H1 (cell line): ENCODE results near the gene TMPRSS13. TPM values are rescaled to one million over a fixed set of nuclear protein-coding genes. Genes with fewer than 3 reads are reported as not detected.

Experiments used
- ASH2L ChIP-seq: fragments of 200-600, 300-600 bp; sonication (generic); IDR thresholded peaks from one replicate; pipeline ENCODE4 v1.7.1; 2017; ENCODE audit warnings: low read length
- CBX5 ChIP-seq: fragments of 300-800, 300-1000 bp; sonication (generic); IDR thresholded peaks from 2 replicates; pipeline ENCODE4 v1.7.1; 2016; ENCODE audit warnings: antibody characterized with exemption, low read length, low read depth
- CEBPB ChIP-seq: IDR thresholded peaks from 2 replicates; pipeline ENCODE4 v1.6.1; 2012; ENCODE audit warnings: low read depth, low read length
- GABPA ChIP-seq: IDR thresholded peaks from 2 replicates; pipeline ENCODE4 v1.6.1; 2011; ENCODE audit warnings: mild to moderate bottlenecking, low read length, moderate library complexity, borderline replicate concordance; ENCODE audit not compliant: insufficient read depth
- HDAC6 ChIP-seq: IDR thresholded peaks from one replicate; pipeline ENCODE4 v1.7.1; 2012; ENCODE audit warnings: low read depth, mild to moderate bottlenecking, inconsistent platforms, low read length, moderate library complexity
- JUN ChIP-seq: IDR thresholded peaks from 2 replicates; pipeline ENCODE4 v1.6.1; 2011; ENCODE audit warnings: low read depth, mild to moderate bottlenecking, improper control_type of control experiment, low read length
- POLR2A ChIP-seq, 2 experiments: IDR thresholded peaks; 1 replicate in 1 of 2; 2 replicates in 1 of 2; pipeline ENCODE4 v1.6.1; 2011; ENCODE audit warnings: low read depth in 2 of 2, low read length in 2 of 2, mild to moderate bottlenecking in 2 of 2; ENCODE audit errors: control extremely low read depth in 1 of 2
- RNF2 ChIP-seq: fragments of 200-900, 300-1000 bp; sonication (generic); IDR thresholded peaks from 2 replicates; pipeline ENCODE4 v1.7.1; 2016; ENCODE audit warnings: borderline replicate concordance, low read depth, mild to moderate bottlenecking, antibody characterized with exemption, low read length; ENCODE audit not compliant: poor library complexity, severe bottlenecking; ENCODE audit errors: missing control alignments
- SIRT6 ChIP-seq: IDR thresholded peaks from one replicate; pipeline ENCODE4 v1.7.1; 2012; ENCODE audit warnings: low read length, inconsistent platforms
- SP4 ChIP-seq: IDR thresholded peaks from 2 replicates; pipeline ENCODE4 v1.6.1; 2012; ENCODE audit warnings: low read length, inconsistent platforms
- SRF ChIP-seq: IDR thresholded peaks from 2 replicates; pipeline ENCODE4 v1.6.1; 2011; ENCODE audit warnings: mild to moderate bottlenecking, low read depth, low read length, moderate library complexity
- TEAD4 ChIP-seq: IDR thresholded peaks from 2 replicates; pipeline ENCODE4 v1.6.1; 2012; ENCODE audit warnings: low read depth, low read length, inconsistent platforms, mixed read lengths
- polyA plus RNA-seq, 7 experiments: library from polyadenylated mRNA; depleted of rRNA in 3 of 7; stranded (reverse) in 5 of 7; unstranded in 2 of 7; fragments of >200 nt in 5 of 7; fragments of 200-250 nt in 2 of 7; gene quantifications; 1 replicate in 5 of 7; 2 replicates in 1 of 7; 4 replicates in 1 of 7; pipeline versions ENCODE4 v1.2.1 to v1.2.3, GENCODE V29; 2011 to 2013; ENCODE audit warnings: missing spikeins in 2 of 7, mixed read lengths in 2 of 7
- total RNA-seq: library from RNA; stranded (reverse); fragmentation: NEBNext Ultra II Directional; extraction: Animal tissue kit (Norgen Biotek cat#: 25700); gene quantifications from 2 replicates; pipeline ENCODE4 v1.2.1, GENCODE V29; 2021
- TF ChIP-seq, protein P1 (sequence below): fragments of 300-600 bp; sonication (generic); IDR thresholded peaks from 2 replicates; pipeline ENCODE4 v1.7.1; 2012; ENCODE audit warnings: low read length, moderate library complexity, mild to moderate bottlenecking, inconsistent platforms; ENCODE audit not compliant: insufficient replicate concordance

Gene TMPRSS13
- total and polyA plus RNA-seq, 2 of the 8 experiments (the other 6 are each of a cell fraction or from before 2014, with no cell fraction given), result 0.61 to 0.79 TPM

- TF ChIP-seq, protein P1, sequence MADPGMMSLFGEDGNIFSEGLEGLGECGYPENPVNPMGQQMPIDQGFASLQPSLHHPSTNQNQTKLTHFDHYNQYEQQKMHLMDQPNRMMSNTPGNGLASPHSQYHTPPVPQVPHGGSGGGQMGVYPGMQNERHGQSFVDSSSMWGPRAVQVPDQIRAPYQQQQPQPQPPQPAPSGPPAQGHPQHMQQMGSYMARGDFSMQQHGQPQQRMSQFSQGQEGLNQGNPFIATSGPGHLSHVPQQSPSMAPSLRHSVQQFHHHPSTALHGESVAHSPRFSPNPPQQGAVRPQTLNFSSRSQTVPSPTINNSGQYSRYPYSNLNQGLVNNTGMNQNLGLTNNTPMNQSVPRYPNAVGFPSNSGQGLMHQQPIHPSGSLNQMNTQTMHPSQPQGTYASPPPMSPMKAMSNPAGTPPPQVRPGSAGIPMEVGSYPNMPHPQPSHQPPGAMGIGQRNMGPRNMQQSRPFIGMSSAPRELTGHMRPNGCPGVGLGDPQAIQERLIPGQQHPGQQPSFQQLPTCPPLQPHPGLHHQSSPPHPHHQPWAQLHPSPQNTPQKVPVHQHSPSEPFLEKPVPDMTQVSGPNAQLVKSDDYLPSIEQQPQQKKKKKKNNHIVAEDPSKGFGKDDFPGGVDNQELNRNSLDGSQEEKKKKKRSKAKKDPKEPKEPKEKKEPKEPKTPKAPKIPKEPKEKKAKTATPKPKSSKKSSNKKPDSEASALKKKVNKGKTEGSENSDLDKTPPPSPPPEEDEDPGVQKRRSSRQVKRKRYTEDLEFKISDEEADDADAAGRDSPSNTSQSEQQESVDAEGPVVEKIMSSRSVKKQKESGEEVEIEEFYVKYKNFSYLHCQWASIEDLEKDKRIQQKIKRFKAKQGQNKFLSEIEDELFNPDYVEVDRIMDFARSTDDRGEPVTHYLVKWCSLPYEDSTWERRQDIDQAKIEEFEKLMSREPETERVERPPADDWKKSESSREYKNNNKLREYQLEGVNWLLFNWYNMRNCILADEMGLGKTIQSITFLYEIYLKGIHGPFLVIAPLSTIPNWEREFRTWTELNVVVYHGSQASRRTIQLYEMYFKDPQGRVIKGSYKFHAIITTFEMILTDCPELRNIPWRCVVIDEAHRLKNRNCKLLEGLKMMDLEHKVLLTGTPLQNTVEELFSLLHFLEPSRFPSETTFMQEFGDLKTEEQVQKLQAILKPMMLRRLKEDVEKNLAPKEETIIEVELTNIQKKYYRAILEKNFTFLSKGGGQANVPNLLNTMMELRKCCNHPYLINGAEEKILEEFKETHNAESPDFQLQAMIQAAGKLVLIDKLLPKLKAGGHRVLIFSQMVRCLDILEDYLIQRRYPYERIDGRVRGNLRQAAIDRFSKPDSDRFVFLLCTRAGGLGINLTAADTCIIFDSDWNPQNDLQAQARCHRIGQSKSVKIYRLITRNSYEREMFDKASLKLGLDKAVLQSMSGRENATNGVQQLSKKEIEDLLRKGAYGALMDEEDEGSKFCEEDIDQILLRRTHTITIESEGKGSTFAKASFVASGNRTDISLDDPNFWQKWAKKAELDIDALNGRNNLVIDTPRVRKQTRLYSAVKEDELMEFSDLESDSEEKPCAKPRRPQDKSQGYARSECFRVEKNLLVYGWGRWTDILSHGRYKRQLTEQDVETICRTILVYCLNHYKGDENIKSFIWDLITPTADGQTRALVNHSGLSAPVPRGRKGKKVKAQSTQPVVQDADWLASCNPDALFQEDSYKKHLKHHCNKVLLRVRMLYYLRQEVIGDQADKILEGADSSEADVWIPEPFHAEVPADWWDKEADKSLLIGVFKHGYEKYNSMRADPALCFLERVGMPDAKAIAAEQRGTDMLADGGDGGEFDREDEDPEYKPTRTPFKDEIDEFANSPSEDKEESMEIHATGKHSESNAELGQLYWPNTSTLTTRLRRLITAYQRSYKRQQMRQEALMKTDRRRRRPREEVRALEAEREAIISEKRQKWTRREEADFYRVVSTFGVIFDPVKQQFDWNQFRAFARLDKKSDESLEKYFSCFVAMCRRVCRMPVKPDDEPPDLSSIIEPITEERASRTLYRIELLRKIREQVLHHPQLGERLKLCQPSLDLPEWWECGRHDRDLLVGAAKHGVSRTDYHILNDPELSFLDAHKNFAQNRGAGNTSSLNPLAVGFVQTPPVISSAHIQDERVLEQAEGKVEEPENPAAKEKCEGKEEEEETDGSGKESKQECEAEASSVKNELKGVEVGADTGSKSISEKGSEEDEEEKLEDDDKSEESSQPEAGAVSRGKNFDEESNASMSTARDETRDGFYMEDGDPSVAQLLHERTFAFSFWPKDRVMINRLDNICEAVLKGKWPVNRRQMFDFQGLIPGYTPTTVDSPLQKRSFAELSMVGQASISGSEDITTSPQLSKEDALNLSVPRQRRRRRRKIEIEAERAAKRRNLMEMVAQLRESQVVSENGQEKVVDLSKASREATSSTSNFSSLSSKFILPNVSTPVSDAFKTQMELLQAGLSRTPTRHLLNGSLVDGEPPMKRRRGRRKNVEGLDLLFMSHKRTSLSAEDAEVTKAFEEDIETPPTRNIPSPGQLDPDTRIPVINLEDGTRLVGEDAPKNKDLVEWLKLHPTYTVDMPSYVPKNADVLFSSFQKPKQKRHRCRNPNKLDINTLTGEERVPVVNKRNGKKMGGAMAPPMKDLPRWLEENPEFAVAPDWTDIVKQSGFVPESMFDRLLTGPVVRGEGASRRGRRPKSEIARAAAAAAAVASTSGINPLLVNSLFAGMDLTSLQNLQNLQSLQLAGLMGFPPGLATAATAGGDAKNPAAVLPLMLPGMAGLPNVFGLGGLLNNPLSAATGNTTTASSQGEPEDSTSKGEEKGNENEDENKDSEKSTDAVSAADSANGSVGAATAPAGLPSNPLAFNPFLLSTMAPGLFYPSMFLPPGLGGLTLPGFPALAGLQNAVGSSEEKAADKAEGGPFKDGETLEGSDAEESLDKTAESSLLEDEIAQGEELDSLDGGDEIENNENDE, result no peak
- no peak for TF ChIP-seq JUN
- no peak for TF ChIP-seq ASH2L
- no peak for TF ChIP-seq HDAC6
- no peak for TF ChIP-seq TEAD4
- TF ChIP-seq RNF2, result no peak
- TF ChIP-seq CEBPB, result no peak
- no peak for TF ChIP-seq CBX5
- TF ChIP-seq SIRT6, result no peak
- TF ChIP-seq SP4, result no peak
- TF ChIP-seq POLR2A (IDR thresholded peaks at IDR 0.05; ENCODE audit: control extremely low read depth in 1 of 2, low read depth in 2 of 2, low read length in 2 of 2), result no peak
- no peak for TF ChIP-seq GABPA
- no peak for TF ChIP-seq SRF
- TF ChIP-seq, all 59 proteins: peak for 0
Observed at GRCh38 chr11:117871784-117872183, 57.4 kb downstream of the TMPRSS13 start (continued).
